Measurements from ENCODE around the gene CCNJL. TPM values are rescaled to one million over a fixed set of nuclear protein-coding genes. Genes with fewer than 3 reads are reported as not detected.

Gene CCNJL
- polyA plus RNA-seq, 1 donor = 6.3 TPM

DNA sequence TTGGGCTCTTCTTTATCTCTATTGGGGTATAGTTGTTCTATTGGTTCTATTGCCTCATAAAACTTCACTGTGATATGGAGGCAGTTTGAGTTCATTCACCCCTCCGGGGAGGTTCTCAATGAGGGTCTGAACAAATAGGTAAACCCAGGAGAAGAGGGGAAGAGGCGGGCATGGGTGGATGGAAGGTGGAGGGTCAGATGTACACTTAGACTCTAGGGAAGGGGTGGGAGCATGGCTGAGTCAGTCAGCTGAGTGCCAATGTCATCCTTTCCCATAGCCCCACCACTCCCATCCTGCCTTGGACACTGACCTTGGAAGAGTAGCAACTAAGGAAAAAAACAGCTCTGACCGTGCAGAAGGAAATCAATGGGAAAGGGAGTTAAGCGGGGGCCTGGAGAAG is 93.0 kb downstream of the CCNJL start:
- DNase-seq = no peak

DNA sequence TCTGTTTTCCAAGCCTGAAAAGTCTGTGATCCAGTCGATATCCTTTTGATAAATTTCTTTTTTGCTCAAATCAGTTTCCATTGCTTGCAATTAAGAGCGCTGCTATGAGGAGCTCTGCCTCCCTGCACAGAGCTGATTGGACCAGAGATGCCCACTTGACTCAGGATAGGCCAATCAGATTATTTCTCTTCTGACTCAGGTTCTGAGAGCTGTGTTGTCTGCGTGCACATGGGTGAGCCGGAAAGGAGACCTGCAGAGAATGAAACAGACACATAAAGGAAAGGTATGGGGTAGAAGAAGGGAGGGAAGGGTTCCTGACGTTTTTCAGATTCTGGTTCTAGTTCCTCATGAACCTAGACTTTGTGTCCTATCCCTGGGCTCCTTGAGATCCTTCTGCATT is 98.8 kb downstream of the CCNJL start:
- DNase-seq = no peak

DNA sequence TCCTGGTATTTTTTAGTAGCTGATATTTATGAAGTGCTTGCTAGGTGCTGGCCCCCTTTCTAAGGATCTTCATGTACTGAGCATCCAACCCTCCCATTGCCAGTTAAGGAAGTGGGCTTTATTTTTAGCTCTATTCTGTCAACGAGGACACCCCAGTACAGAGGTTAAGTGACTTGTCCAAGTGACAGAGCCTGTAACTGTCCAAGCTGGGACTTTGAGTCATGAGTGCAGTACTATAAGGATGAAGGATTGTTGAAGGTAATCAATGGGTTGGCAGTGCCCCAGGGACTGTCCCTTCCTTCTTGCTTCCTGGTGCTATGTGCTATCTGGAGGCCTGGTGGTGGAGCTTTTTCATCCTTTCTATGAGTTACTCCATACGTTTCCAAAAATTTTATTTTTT is 101.0 kb downstream of the CCNJL start:
- no peak for DNase-seq

DNA sequence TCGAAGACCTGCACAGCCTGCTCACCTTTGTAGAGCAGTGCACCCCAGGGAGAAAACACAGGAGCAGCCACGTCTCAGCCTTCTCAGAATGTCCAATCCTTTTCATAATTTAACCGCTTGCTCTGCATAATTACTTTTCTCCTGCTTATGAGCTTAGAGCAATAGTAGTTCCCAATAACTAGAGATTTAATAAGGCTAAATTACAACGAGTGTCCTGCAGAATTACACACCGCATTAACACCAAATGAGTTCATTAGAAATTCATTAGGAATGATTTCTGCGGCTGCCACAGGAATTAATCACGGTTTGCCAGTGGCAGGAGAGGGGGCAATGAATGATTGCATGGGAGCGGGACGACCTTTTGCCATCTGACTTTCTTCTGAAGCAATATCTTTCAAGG is 101.8 kb downstream of the CCNJL start:
- DNase-seq = no peak

DNA sequence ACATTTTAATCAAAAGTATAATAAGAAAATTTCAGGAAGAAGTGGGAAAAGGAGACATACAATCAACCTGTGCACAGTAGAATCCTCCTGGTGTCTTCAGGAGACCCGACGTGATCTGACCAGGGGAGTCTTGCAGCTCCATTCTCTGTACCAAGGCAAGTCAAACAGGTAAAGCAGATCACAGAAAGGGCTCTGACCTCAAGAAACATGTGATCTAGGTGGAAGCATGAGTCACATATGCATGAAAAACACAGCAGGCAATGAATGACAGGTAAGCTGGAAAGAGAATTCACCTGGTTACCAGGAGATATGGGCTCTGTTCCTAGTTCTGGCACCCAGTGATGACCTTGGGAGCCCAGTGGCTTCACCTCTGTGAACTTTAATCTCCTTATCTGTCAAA is 102.4 kb downstream of the CCNJL start:
- no peak for DNase-seq

DNA sequence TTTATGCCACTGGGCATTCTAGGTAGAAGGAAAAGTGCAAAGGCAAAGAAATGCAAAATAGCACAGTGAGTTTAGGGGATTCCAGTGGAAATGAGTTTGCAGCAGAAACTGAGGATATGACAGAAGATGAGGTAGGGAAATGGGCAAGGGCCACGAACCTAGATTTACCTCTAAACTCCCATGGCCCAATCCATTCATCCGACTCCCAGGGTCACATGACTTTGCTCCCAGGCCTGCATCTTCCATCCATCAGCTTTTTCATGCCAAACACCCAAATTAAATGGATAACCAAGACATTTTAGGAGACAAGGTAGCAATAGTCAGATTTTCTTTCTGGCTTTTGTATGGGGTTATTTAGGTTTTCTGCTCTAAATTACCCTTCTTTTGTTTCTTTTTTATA is 105.3 kb downstream of the CCNJL start:
- no peak for DNase-seq

Other genes starting within 250 kb of the CCNJL start
- 15.3 TPM for gene PWWP2A, start 193.1 kb downstream of the CCNJL start, polyA plus RNA-seq (ENCODE audit: insufficient read length)
- gene FABP6, start 83.1 kb downstream of the CCNJL start, polyA plus RNA-seq (ENCODE audit: insufficient read length) = not detected
- 21.0 TPM for gene C1QTNF2, start 58.1 kb upstream of the CCNJL start, polyA plus RNA-seq (ENCODE audit: insufficient read length)
- gene FAM200C, start 87.5 kb upstream of the CCNJL start, polyA plus RNA-seq (ENCODE audit: insufficient read length) = 12.2 TPM
- gene SLU7, start 106.5 kb upstream of the CCNJL start, polyA plus RNA-seq (ENCODE audit: insufficient read length) = 43.4 TPM
- 19.9 TPM for gene PTTG1, start 109.3 kb upstream of the CCNJL start, polyA plus RNA-seq (ENCODE audit: insufficient read length)